C4-2B (cell line): ENCODE measurements around the gene SEC31B.

Experiments
- CTCF ChIP-seq: fragments of 450-650 bp; conservative IDR thresholded peaks from 2 replicates; pipeline ENCODE4 v1.5.1; 2017; ENCODE audit warnings: mild to moderate bottlenecking
- ZFX ChIP-seq: fragments of 450-650 bp; IDR thresholded peaks from 2 replicates; pipeline ENCODE4 v1.6.1; 2017

GRCh38 chr10:100524206-100524605 is 4.5 kb upstream of the SEC31B start:
- no peak for TF ChIP-seq CTCF
- no peak for TF ChIP-seq ZFX
